ENCODE data around the gene ALPL. TPM values are rescaled to one million over a fixed set of nuclear protein-coding genes. Genes with fewer than 3 reads are reported as not detected.

The ALPL gene
- total RNA-seq, 1 experiment from 2014 or later = 4.2 TPM

- H3K9me3 ChIP-seq = no peaks in the 10 kb centered on the region
- H3K4me3 ChIP-seq = no peak overlapping the region
- DNase-seq = no peak
- H3K36me3 ChIP-seq = no peaks in the 10 kb centered on the region
- H3K27me3 ChIP-seq = no peaks in the 10 kb centered on the region
These were observed 28.9 kb downstream of the ALPL start for GRCh38 chr1:21537932-21538630.

GRCh38 chr1:21539933-21540332 is 30.7 kb downstream of the ALPL start:
- Histone ChIP-seq H3K4me3 (no peak overlapping the region), H3K9me3 (no peaks in the 10 kb centered on the region), H3K36me3 (no peaks in the 10 kb centered on the region), H3K27me3 (no peaks in the 10 kb centered on the region)
- peak; percentile 36 for DNase-seq

GRCh38 chr1:21541329-21541728 is 32.1 kb downstream of the ALPL start:
- Histone ChIP-seq H3K4me3 (no peak overlapping the region), H3K36me3 (no peaks in the 10 kb centered on the region), H3K27me3 (no peaks in the 10 kb centered on the region), H3K9me3 (no peaks in the 10 kb centered on the region)
- no peak for DNase-seq

GRCh38 chr1:21541835-21542234 is 32.6 kb downstream of the ALPL start:
- H3K9me3 ChIP-seq = no peaks in the 10 kb centered on the region
- peak; percentile 89 for DNase-seq
- H3K36me3 ChIP-seq = no peaks in the 10 kb centered on the region
- H3K27me3 ChIP-seq = no peaks in the 10 kb centered on the region
- no peak overlapping the region for H3K4me3 ChIP-seq

GRCh38 chr1:21543598-21543997 is 34.4 kb downstream of the ALPL start:
- Histone ChIP-seq H3K27me3 (no peaks in the 10 kb centered on the region), H3K9me3 (no peaks in the 10 kb centered on the region), H3K4me3 (no peak overlapping the region), H3K36me3 (no peaks in the 10 kb centered on the region)
- DNase-seq = no peak

GRCh38 chr1:21544095-21544494 is 34.9 kb downstream of the ALPL start:
- no peaks in the 10 kb centered on the region for H3K27me3 ChIP-seq
- H3K9me3 ChIP-seq = no peaks in the 10 kb centered on the region
- H3K36me3 ChIP-seq = no peaks in the 10 kb centered on the region
- no peak overlapping the region for H3K4me3 ChIP-seq
- no peak for DNase-seq

- DNase-seq = no peak
- Histone ChIP-seq H3K27me3 (no peaks in the 10 kb centered on the region), H3K9me3 (no peaks in the 10 kb centered on the region), H3K36me3 (no peaks in the 10 kb centered on the region), H3K4me3 (no peak overlapping the region)
These were observed 37.1 kb downstream of the ALPL start for GRCh38 chr1:21546122-21546825.

- Histone ChIP-seq H3K9me3 (no peaks in the 10 kb centered on the region), H3K36me3 (no peaks in the 10 kb centered on the region), H3K4me3 (no peak overlapping the region), H3K27me3 (no peaks in the 10 kb centered on the region)
- peak; percentile 72 for DNase-seq
These were observed 38.7 kb downstream of the ALPL start for GRCh38 chr1:21547876-21548275.

GRCh38 chr1:21550097-21550496 is 40.9 kb downstream of the ALPL start:
- H3K36me3 ChIP-seq = no peaks in the 10 kb centered on the region
- no peaks in the 10 kb centered on the region for H3K27me3 ChIP-seq
- H3K4me3 ChIP-seq = no peak overlapping the region
- no peak for DNase-seq
- H3K9me3 ChIP-seq = no peaks in the 10 kb centered on the region

- no peak overlapping the region for H3K4me3 ChIP-seq
- no peaks in the 10 kb centered on the region for H3K27me3 ChIP-seq
- H3K9me3 ChIP-seq = no peaks in the 10 kb centered on the region
- H3K36me3 ChIP-seq = no peaks in the 10 kb centered on the region
- no peak for DNase-seq
These were observed 41.7 kb downstream of the ALPL start for GRCh38 chr1:21550866-21551475.

- H3K4me3 ChIP-seq = no peak overlapping the region
These were observed 43.5 kb downstream of the ALPL start for GRCh38 chr1:21552715-21553114.

GRCh38 chr1:21553116-21553926 is 44.1 kb downstream of the ALPL start:
- peak; percentile 73 for DNase-seq
- H3K9me3 ChIP-seq = no peaks in the 10 kb centered on the region
- no peak overlapping the region for H3K4me3 ChIP-seq
- H3K36me3 ChIP-seq = no peaks in the 10 kb centered on the region
- H3K27me3 ChIP-seq = no peaks in the 10 kb centered on the region

More at GRCh38 chr1:21552715-21553114, 43.5 kb downstream of the ALPL start:
- DNase-seq = peak; percentile 62
- H3K9me3 ChIP-seq = no peaks in the 10 kb centered on the region
- no peaks in the 10 kb centered on the region for H3K27me3 ChIP-seq
- no peaks in the 10 kb centered on the region for H3K36me3 ChIP-seq

- Histone ChIP-seq H3K27me3 (no peaks in the 10 kb centered on the region), H3K36me3 (no peaks in the 10 kb centered on the region)
- DNase-seq = no peak
These were observed 50.8 kb downstream of the ALPL start for GRCh38 chr1:21559788-21560567.

GRCh38 chr1:21560916-21561638 is 51.9 kb downstream of the ALPL start:
- no peak for DNase-seq
- H3K27me3 ChIP-seq = no peaks in the 10 kb centered on the region
- no peaks in the 10 kb centered on the region for H3K9me3 ChIP-seq
- no peak overlapping the region for H3K4me3 ChIP-seq
- no peaks in the 10 kb centered on the region for H3K36me3 ChIP-seq

More at GRCh38 chr1:21559788-21560567, 50.8 kb downstream of the ALPL start:
- Histone ChIP-seq H3K9me3 (no peaks in the 10 kb centered on the region), H3K4me3 (no peak overlapping the region)

- H3K4me3 ChIP-seq = no peak overlapping the region
- no peak for DNase-seq
- no peaks in the 10 kb centered on the region for H3K27me3 ChIP-seq
- no peaks in the 10 kb centered on the region for H3K36me3 ChIP-seq
- H3K9me3 ChIP-seq = no peaks in the 10 kb centered on the region
These were observed 53.7 kb downstream of the ALPL start for GRCh38 chr1:21562896-21563295.

- no peak for DNase-seq
- H3K27me3 ChIP-seq = no peaks in the 10 kb centered on the region
- no peak overlapping the region for H3K4me3 ChIP-seq
- no peaks in the 10 kb centered on the region for H3K9me3 ChIP-seq
- H3K36me3 ChIP-seq = no peaks in the 10 kb centered on the region
These were observed 54.7 kb downstream of the ALPL start for GRCh38 chr1:21563971-21564370.

Measured in MG63 (cell line).